ENCODE data around the gene ANKRD13D. TPM values are rescaled to one million over a fixed set of nuclear protein-coding genes. Genes with fewer than 3 reads are reported as not detected.

ANKRD13D gene
- total RNA-seq, 1 donor from 2014 or later: 36.9 TPM

- DNase-seq: peak; percentile 33
Measured at GRCh38 chr11:67261946-67262681, 27.0 kb upstream of the ANKRD13D start.

- DNase-seq: peak; percentile 87
Measured at GRCh38 chr11:67262731-67263675, 26.1 kb upstream of the ANKRD13D start.

GRCh38 chr11:67264260-67264659, 24.8 kb upstream of the ANKRD13D start:
- DNase-seq: no peak

GRCh38 chr11:67264877-67265632, 24.0 kb upstream of the ANKRD13D start:
- no peak for DNase-seq

GRCh38 chr11:67265633-67266448, 23.3 kb upstream of the ANKRD13D start:
- peak; percentile 85 for DNase-seq

GRCh38 chr11:67266449-67267187, 22.5 kb upstream of the ANKRD13D start, which contains the start of gene GRK2:
TSS of gene GRK2 (plus strand) at chr11:67266473. CDS start at chr11:67266700, 227 bp downstream.
- DNase-seq: peak; percentile 58

GRCh38 chr11:67267188-67268080, 21.7 kb upstream of the ANKRD13D start:
- no peak for DNase-seq

- no peak for DNase-seq
Measured at GRCh38 chr11:67268081-67268961, 20.8 kb upstream of the ANKRD13D start.

GRCh38 chr11:67268962-67269268, 20.2 kb upstream of the ANKRD13D start:
- DNase-seq: no peak

- peak; percentile 61 for DNase-seq
Measured at GRCh38 chr11:67269401-67270255, 19.5 kb upstream of the ANKRD13D start.

- peak; percentile 58 for DNase-seq
Measured at GRCh38 chr11:67270256-67271204, 18.6 kb upstream of the ANKRD13D start.

GRCh38 chr11:67271205-67271540, 17.9 kb upstream of the ANKRD13D start:
- no peak for DNase-seq

- DNase-seq: no peak
Measured at GRCh38 chr11:67271541-67272284, 17.4 kb upstream of the ANKRD13D start.

- DNase-seq: no peak
Measured at GRCh38 chr11:67272327-67273259, 16.5 kb upstream of the ANKRD13D start.

All from tongue (tissue), 2 donors.